Stimulated activated CD8-positive, alpha-beta memory T cell treated with anti-CD3 and anti-CD28 coated beads, Interleukin-12 subunit alpha, Interleukin-12 subunit beta, amount 100 ng/mL, for 4 hours (primary cell): Measurements from ENCODE around the gene SESN2.

Source experiments
- DNase-seq: peaks from one replicate; pipeline ENCODE4 v3.0.0-alpha.2; 2020; ENCODE audit warnings: low read depth

SESN2 gene

GRCh38 chr1:28259252-28259933, at the start of gene SESN2:
TSS of gene SESN2 (plus strand) at chr1:28259518. CDS start at chr1:28259848, 330 bp downstream.
- DNase-seq: peak; percentile 98

- no peak for DNase-seq
These were observed 49.6 kb upstream of the SESN2 start for GRCh38 chr1:28209700-28210099.

GRCh38 chr1:28213315-28213714, 46.0 kb upstream of the SESN2 start:
- DNase-seq: no peak

- no peak for DNase-seq
These were observed 30.2 kb upstream of the SESN2 start for GRCh38 chr1:28229089-28229488.

- no peak for DNase-seq
These were observed 29.3 kb upstream of the SESN2 start for GRCh38 chr1:28229996-28230395.

- peak; percentile 90 for DNase-seq
These were observed 26.6 kb upstream of the SESN2 start, which contains the start of gene DNAJC8 for GRCh38 chr1:28232558-28233263. TSS of gene DNAJC8 (minus strand) at chr1:28233029. CDS start at chr1:28232998, 31 bp downstream.

GRCh38 chr1:28233264-28233606, 26.1 kb upstream of the SESN2 start:
- no peak for DNase-seq

- DNase-seq: peak; percentile 84
These were observed 23.3 kb upstream of the SESN2 start, which contains the start of gene ATP5IF1 for GRCh38 chr1:28235755-28236655. TSS of gene ATP5IF1 (plus strand) at chr1:28236124. CDS start at chr1:28236184, 60 bp downstream.

- DNase-seq: no peak
These were observed 22.5 kb upstream of the SESN2 start for GRCh38 chr1:28236656-28237322.

GRCh38 chr1:28239004-28239403, 20.3 kb upstream of the SESN2 start:
- DNase-seq: no peak

- no peak for DNase-seq
These were observed 19.3 kb upstream of the SESN2 start for GRCh38 chr1:28240024-28240423.

GRCh38 chr1:28241638-28242241, 17.6 kb upstream of the SESN2 start:
- DNase-seq: no peak

- DNase-seq: no peak
These were observed 15.5 kb upstream of the SESN2 start for GRCh38 chr1:28243685-28244311.

- DNase-seq: no peak
These were observed 14.6 kb upstream of the SESN2 start for GRCh38 chr1:28244549-28245251.

- DNase-seq: no peak
These were observed 12.9 kb upstream of the SESN2 start for GRCh38 chr1:28246427-28246832.

GRCh38 chr1:28247612-28248272, 11.6 kb upstream of the SESN2 start:
- DNase-seq: no peak

- peak; percentile 59 for DNase-seq
These were observed 10.9 kb upstream of the SESN2 start for GRCh38 chr1:28248273-28249012.

GRCh38 chr1:28249013-28249865, 10.1 kb upstream of the SESN2 start:
- no peak for DNase-seq
